Thyroid gland (tissue), 4 donors: ENCODE measurements around the gene IFI27L1. TPM values are rescaled to one million over a fixed set of nuclear protein-coding genes. Genes with fewer than 3 reads are reported as not detected.

ENCODE experiments used
- DNase-seq, 2 donors: peaks; one replicate each; pipeline ENCODE4 v3.0.0-alpha.2; 2019
- H3K27ac ChIP-seq, 3 donors: fragments of 200-600 bp; sonication (generic); 1 replicate in 2 of 3; 2 replicates in 1 of 3; pipeline ENCODE4 v1.5.1; 2016 to 2019; ENCODE audit warnings: mild to moderate bottlenecking in 1 of 3, moderate library complexity in 1 of 3
- H3K27me3 ChIP-seq: fragments of 200-600 bp; sonication (generic); one replicate; pipeline ENCODE4 v1.5.1; 2019
- H3K36me3 ChIP-seq, 2 donors: fragments of 200-600 bp; sonication (generic); one replicate each; pipeline ENCODE4 v1.5.1; 2016 to 2019
- H3K4me1 ChIP-seq, 2 donors: fragments of 200-600 bp; sonication (generic); one replicate each; pipeline ENCODE4 v1.5.1; 2017 to 2019
- H3K4me3 ChIP-seq, 3 donors: fragments of 200-600 bp; sonication (generic); replicated peaks in 1 of 3; 1 replicate in 2 of 3; 2 replicates in 1 of 3; pipeline ENCODE4 v1.5.1; 2016; ENCODE audit warnings: mild to moderate bottlenecking in 1 of 3
- H3K9me3 ChIP-seq: fragments of 200-600 bp; sonication (generic); one replicate; pipeline ENCODE4 v1.5.1; 2017
- POLR2A ChIP-seq, 2 donors: fragments of 450-650 bp; IDR thresholded peaks; one replicate each; pipeline ENCODE4 v1.6.1; 2017; ENCODE audit warnings: antibody characterized with exemption in 2 of 2, mild to moderate bottlenecking in 2 of 2, moderate library complexity in 1 of 2
- WGBS, 2 donors: methylation state at CpG; one replicate each; pipeline ENCODE4 v1.1.5; 2017; 5-methylcytosine and 5-hydroxymethylcytosine counted together
- intact Hi-C: fragments of 100-400 bp; cut with DNase I; formaldehyde crosslinking; loops from one replicate; pipeline ENCODE4 v1.15.1; 2023
- total RNA-seq, 4 donors: library from RNA; depleted of rRNA; stranded (reverse); fragments of >200 nt; gene quantifications; one replicate each; pipeline ENCODE4 v1.2.3, GENCODE V29; 2016
- TF ChIP-seq, protein P1 (sequence below), 6 experiments: fragments of 200-600 bp in 3 of 6; fragments of 450-650 bp in 3 of 6; sonication (generic) in 3 of 6; IDR thresholded peaks; one replicate each; pipeline ENCODE4 v1.5.1; 2016 to 2019; ENCODE audit warnings: antibody characterized with exemption in 6 of 6, mild to moderate bottlenecking in 2 of 6, inconsistent platforms in 1 of 6, moderate library complexity in 1 of 6

Gene IFI27L1
- total RNA-seq, 4 donors from 2014 or later, result 3.4 to 21.3 (median 10.2) TPM

DNA sequence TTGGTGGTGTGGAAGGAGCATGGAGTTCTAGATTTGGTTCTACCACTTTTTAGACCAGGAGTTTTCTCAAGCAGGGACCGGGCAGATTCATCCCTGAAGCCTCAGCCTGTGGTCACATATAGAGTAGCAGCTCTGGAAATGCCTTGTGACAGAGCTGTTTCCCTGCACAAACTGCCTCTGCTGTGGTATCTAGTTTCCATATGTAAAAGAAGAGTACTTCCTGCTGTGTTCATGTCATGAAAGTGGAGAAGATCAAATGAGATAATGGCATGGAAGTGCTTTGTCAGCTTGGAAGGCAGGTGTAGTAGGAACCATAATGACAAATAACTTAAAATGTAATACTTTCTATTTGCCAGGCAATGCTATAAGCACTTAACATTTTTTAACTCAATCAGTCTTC, 28.9 kb upstream of the IFI27L1 start:
- Histone ChIP-seq H3K27me3 (no peaks in the 10 kb centered on the region), H3K36me3 (peaks cover 93 to 94% of the 10 kb centered on the region in 2 donors), H3K4me1 (no peaks in the 10 kb centered on the region), H3K27ac (no peak overlapping the region), H3K4me3 (no peak overlapping the region), H3K9me3 (no peaks in the 10 kb centered on the region)
- TF ChIP-seq, protein P1, sequence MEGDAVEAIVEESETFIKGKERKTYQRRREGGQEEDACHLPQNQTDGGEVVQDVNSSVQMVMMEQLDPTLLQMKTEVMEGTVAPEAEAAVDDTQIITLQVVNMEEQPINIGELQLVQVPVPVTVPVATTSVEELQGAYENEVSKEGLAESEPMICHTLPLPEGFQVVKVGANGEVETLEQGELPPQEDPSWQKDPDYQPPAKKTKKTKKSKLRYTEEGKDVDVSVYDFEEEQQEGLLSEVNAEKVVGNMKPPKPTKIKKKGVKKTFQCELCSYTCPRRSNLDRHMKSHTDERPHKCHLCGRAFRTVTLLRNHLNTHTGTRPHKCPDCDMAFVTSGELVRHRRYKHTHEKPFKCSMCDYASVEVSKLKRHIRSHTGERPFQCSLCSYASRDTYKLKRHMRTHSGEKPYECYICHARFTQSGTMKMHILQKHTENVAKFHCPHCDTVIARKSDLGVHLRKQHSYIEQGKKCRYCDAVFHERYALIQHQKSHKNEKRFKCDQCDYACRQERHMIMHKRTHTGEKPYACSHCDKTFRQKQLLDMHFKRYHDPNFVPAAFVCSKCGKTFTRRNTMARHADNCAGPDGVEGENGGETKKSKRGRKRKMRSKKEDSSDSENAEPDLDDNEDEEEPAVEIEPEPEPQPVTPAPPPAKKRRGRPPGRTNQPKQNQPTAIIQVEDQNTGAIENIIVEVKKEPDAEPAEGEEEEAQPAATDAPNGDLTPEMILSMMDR (IDR thresholded peaks at IDR 0.05), result no peak
- no peak for TF ChIP-seq POLR2A (IDR thresholded peaks at IDR 0.05)
- no peak for DNase-seq
- WGBS, 2 donors, result 90 to 91% methylated on average over 1 of the region's 1 CpG
- intact Hi-C loops, result no loop called here

DNA sequence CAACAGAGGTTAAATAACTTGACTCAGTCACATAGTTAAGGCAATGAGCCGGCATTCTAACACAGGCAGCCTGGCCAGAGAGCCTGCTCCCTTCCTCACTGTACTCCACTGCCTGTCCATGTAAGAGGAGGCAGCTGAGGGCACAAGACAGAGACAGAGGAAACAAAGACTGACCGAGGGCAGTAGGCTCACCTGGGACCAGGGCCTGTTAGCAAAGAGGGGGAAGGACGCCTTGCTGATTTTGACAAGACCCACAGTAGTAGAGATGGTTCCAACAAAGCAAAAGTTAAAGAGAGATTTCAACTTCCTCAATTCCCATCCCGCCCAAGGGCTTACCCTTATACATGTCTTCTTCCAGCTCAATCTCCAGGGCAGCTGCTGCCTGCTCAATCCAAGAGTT, 28.4 kb upstream of the IFI27L1 start:
- Histone ChIP-seq H3K27ac (no peak overlapping the region), H3K4me3 (no peak overlapping the region), H3K9me3 (no peaks in the 10 kb centered on the region), H3K36me3 (peaks cover 93 to 94% of the 10 kb centered on the region in 2 donors), H3K4me1 (no peaks in the 10 kb centered on the region), H3K27me3 (no peaks in the 10 kb centered on the region)
- no peak for TF ChIP-seq POLR2A (IDR thresholded peaks at IDR 0.05)
- TF ChIP-seq, protein P1 (IDR thresholded peaks at IDR 0.05), result no peak
- intact Hi-C loops, result no loop called here
- 91 to 92% methylated on average over 4 of the region's 4 CpGs for WGBS, 2 donors
- no peak for DNase-seq

DNA sequence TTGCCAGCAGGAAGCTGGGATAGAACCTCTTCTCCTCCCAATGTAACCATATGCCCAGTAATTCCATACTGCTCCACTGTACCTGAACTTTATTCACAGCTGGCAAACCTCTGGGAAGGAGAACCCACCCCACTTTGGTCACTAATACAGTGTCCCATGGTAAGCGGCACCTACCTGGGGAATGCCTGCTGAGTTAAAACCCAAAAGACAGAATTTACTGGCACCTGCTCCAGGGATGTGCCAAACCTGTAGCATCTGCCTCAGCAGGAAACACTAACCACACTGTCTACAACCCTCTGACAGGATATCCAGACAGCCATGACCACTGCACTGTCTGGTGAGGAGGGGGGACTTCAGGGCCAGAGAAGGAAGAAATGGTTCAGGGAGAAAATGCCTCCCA, 26.7 kb upstream of the IFI27L1 start:
- 100% methylated on average over 1 of the region's 1 CpG for WGBS, 2 donors

DNA sequence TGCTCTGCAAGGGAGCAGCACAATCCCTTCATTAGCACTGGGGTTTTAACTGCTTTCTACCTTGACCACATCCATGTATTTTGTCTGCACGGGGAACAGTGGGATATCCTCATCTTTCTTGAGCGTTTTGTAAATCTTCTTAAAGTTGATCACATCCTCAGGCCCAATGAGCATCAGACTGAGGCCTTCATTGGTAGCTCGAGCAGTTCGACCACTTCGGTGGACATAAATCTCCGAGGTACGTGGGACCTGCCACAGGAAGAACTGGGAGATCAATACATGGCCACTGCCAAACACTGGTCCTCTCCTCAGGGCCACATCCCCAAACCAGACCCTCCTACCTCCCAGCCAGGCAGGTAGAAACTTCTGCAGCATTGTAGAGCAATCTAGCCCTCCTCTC, 26.2 kb upstream of the IFI27L1 start:
- Histone ChIP-seq H3K9me3 (no peaks in the 10 kb centered on the region), H3K4me1 (peaks cover 0 to 7% of the 10 kb centered on the region in 2 donors), H3K36me3 (peaks cover 83 to 94% of the 10 kb centered on the region in 2 donors), H3K27me3 (no peaks in the 10 kb centered on the region), H3K4me3 (no peak overlapping the region), H3K27ac (no peak overlapping the region)
- no peak for DNase-seq
- no peak for TF ChIP-seq POLR2A (IDR thresholded peaks at IDR 0.05)
- TF ChIP-seq, protein P1 (IDR thresholded peaks at IDR 0.05), result no peak
- intact Hi-C loops, result no loop called here
- 92 to 94% methylated on average over 7 of the region's 7 CpGs for WGBS, 2 donors

More for the DNA sequence above, 26.7 kb upstream of the IFI27L1 start:
- Histone ChIP-seq H3K4me3 (no peak overlapping the region), H3K4me1 (peaks cover 0 to 7% of the 10 kb centered on the region in 2 donors), H3K36me3 (peaks cover 83 to 94% of the 10 kb centered on the region in 2 donors), H3K27ac (no peak overlapping the region), H3K27me3 (no peaks in the 10 kb centered on the region), H3K9me3 (no peaks in the 10 kb centered on the region)
- TF ChIP-seq, protein P1 (IDR thresholded peaks at IDR 0.05), result no peak
- TF ChIP-seq POLR2A (IDR thresholded peaks at IDR 0.05), result no peak
- intact Hi-C loops, result no loop called here
- DNase-seq, result no peak

DNA sequence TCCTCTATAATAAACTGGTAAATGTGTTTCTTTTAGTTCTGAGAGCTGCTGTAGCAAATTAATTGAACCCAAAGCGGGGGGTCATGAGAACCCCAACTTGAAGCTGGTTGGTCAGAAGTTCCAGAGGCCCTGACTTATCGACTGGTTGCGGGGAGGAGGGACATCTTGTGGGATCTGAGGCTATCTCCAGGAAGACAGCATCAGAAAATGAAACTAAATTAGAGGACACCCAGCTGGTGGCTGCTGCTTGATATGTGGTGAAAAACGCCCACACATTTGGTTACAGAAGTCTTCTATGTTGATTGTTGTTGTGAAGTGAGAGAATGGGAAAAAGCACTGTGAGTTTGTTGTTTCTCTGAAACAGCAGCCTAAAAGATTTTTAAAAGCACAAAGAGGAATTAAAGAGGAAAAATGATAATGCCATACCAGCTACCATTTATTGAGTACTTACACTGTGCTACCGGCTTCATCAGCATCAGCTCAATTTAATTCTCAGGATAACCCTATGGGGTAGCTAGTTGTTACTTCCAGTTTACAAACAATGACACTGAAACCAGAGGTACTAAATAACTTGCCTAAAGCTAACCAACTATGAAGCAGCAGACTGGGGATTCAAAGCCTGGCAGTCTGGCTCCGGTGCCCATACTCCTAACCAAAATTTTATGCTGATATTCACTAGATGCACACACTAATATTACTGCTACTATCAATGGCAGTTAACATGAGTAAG, 24.4 kb upstream of the IFI27L1 start:
- Histone ChIP-seq H3K36me3 (peaks cover 83 to 95% of the 10 kb centered on the region in 2 donors), H3K9me3 (no peaks in the 10 kb centered on the region), H3K27me3 (no peaks in the 10 kb centered on the region), H3K4me3 (no peak overlapping the region), H3K4me1 (peaks cover 0 to 7% of the 10 kb centered on the region in 2 donors), H3K27ac (no peak overlapping the region)
- intact Hi-C loops, result no loop called here
- TF ChIP-seq, protein P1 (IDR thresholded peaks at IDR 0.05), result no peak
- no peak for TF ChIP-seq POLR2A (IDR thresholded peaks at IDR 0.05)
- 90 to 93% methylated on average over 6 of the region's 6 CpGs for WGBS, 2 donors
- no peak for DNase-seq
